Gastroesophageal sphincter (tissue), 3 donors: ENCODE data around the gene IVD.

Experiments used
- EP300 ChIP-seq: sonication (generic); formaldehyde crosslinking; IDR thresholded peaks from one replicate; pipeline ENCODE4 v1.6.1; 2017; ENCODE audit warnings: antibody characterized with exemption, mild to moderate bottlenecking
- POLR2A ChIP-seq, 2 donors: fragments of 450-650 bp; IDR thresholded peaks; one replicate each; pipeline ENCODE4 v1.6.1; 2017; ENCODE audit warnings: antibody characterized with exemption in 2 of 2, mild to moderate bottlenecking in 2 of 2, moderate library complexity in 1 of 2
- POLR2AphosphoS5 ChIP-seq: sonication (generic); formaldehyde crosslinking; IDR thresholded peaks from one replicate; pipeline ENCODE4 v1.6.1; 2017; ENCODE audit warnings: antibody characterized with exemption
- TF ChIP-seq, protein P1 (sequence below), 4 experiments: fragments of 200-600 bp in 2 of 4; fragments of 450-650 bp in 2 of 4; sonication (generic) in 1 of 4; IDR thresholded peaks; one replicate each; pipeline ENCODE4 v1.5.1; 2017 to 2019; ENCODE audit warnings: antibody characterized with exemption in 4 of 4, mild to moderate bottlenecking in 2 of 4, moderate library complexity in 2 of 4

DNA sequence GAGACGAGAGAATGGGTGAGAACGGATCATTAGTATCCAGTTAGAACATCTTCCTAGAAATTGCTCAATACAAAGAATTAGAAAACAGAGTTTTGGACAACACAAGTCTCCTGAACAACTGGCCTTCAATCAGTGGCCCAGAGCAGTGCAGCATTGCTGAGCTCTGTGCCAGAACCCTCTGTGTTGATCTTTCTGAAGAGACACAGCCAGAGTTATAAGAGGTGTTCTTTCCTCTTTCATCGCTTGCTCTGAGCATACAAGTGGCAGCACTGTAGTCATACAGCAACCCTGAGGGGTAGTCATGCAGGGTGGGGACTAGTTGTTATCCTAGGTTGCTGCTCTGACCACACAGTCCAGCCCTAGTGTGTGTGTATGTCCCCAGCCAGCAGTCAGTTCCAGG is 19.1 kb upstream of the IVD start:
- TF ChIP-seq, protein P1, sequence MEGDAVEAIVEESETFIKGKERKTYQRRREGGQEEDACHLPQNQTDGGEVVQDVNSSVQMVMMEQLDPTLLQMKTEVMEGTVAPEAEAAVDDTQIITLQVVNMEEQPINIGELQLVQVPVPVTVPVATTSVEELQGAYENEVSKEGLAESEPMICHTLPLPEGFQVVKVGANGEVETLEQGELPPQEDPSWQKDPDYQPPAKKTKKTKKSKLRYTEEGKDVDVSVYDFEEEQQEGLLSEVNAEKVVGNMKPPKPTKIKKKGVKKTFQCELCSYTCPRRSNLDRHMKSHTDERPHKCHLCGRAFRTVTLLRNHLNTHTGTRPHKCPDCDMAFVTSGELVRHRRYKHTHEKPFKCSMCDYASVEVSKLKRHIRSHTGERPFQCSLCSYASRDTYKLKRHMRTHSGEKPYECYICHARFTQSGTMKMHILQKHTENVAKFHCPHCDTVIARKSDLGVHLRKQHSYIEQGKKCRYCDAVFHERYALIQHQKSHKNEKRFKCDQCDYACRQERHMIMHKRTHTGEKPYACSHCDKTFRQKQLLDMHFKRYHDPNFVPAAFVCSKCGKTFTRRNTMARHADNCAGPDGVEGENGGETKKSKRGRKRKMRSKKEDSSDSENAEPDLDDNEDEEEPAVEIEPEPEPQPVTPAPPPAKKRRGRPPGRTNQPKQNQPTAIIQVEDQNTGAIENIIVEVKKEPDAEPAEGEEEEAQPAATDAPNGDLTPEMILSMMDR (IDR thresholded peaks at IDR 0.05) = no peak
- no peak for TF ChIP-seq POLR2AphosphoS5
- TF ChIP-seq POLR2A (IDR thresholded peaks at IDR 0.05) = no peak
- TF ChIP-seq EP300 = no peak
